ENCODE measurements around the gene ADD1. TPM values are rescaled to one million over a fixed set of nuclear protein-coding genes. Genes with fewer than 3 reads are reported as not detected.

The ADD1 gene
- total and polyA plus RNA-seq, 4 experiments from 2014 or later, result 159 to 293 (median 230) TPM

GRCh38 chr4:2865196-2865780 is 21.6 kb downstream of the ADD1 start:
- Mint-ChIP-seq H3K4me1 (peaks cover 59 to 93% (median 74%) of the 10 kb centered on the region in 4 donors), H3K27me3 (no peaks in the 10 kb centered on the region), H3K27ac (peak overlapping the region in 5 of 7 donors; percentile 34 to 84 (median 68)), H3K4me3 (peak overlapping the region in 1 of 8 donors; percentile 55), H3K36me3 (peaks cover 0 to 8% of the 10 kb centered on the region in 2 donors), H3K9me3 (peaks cover 0 to 4% (median 0%) of the 10 kb centered on the region in 8 donors)
- intact Hi-C loops (cut with micrococcal nuclease), result no loop called here
- H3K27ac ChIP-seq (ENCODE audit: low read depth, low read length), result no peak overlapping the region
- no peak for DNase-seq
- H3K4me3 ChIP-seq (ENCODE audit: low read length in 2 of 2), result no peak overlapping the region
- H3K4me1 ChIP-seq (ENCODE audit: insufficient read depth, low read length), result peaks cover 86% of the 10 kb centered on the region
- ChIA-PET CTCF (ENCODE audit: partially characterized antibody) (no interaction called here), POLR2A (ENCODE audit: partially characterized antibody) (interaction anchor here (0.7 to 1.0 kb wide), 2 partner anchors 8 to 33 kb away, joined by 3 to 4 read pairs; no protein-coding TSS in a partner anchor)
- no peaks in the 10 kb centered on the region for H3K9me3 ChIP-seq (ENCODE audit: control insufficient read depth in 1 of 2, low read length in 2 of 2)
- no peaks in the 10 kb centered on the region for H3K36me3 ChIP-seq (ENCODE audit: insufficient read depth, low read length)
- H3K27me3 ChIP-seq (ENCODE audit: insufficient read depth, low read length), result no peaks in the 10 kb centered on the region

- intact Hi-C loops (cut with micrococcal nuclease), result no loop called here
- H3K27me3 Mint-ChIP-seq, result no peaks in the 10 kb centered on the region
- H3K9me3 Mint-ChIP-seq, result peaks cover 0 to 1% (median 0%) of the 10 kb centered on the region in 8 donors
- H3K4me1 Mint-ChIP-seq, result peaks cover 54 to 91% (median 73%) of the 10 kb centered on the region in 4 donors
- POLR2A ChIA-PET (ENCODE audit: partially characterized antibody), result interaction anchor here (1.8 kb wide), 1 partner anchor 17 kb away, joined by 4 read pairs; no protein-coding TSS in a partner anchor
- peaks cover 0 to 10% of the 10 kb centered on the region in 2 donors for H3K36me3 Mint-ChIP-seq
- no peak overlapping the region for H3K4me3 ChIP-seq (ENCODE audit: low read length in 2 of 2)
- no peak for DNase-seq
- no peaks in the 10 kb centered on the region for H3K27me3 ChIP-seq (ENCODE audit: insufficient read depth, low read length)
- CTCF ChIA-PET (ENCODE audit: partially characterized antibody), result no interaction called here
- peaks cover 77% of the 10 kb centered on the region for H3K4me1 ChIP-seq (ENCODE audit: insufficient read depth, low read length)
- H3K27ac Mint-ChIP-seq, result no peak overlapping the region
- H3K4me3 Mint-ChIP-seq, result no peak overlapping the region
- no peaks in the 10 kb centered on the region for H3K9me3 ChIP-seq (ENCODE audit: control insufficient read depth in 1 of 2, low read length in 2 of 2)
- no peaks in the 10 kb centered on the region for H3K36me3 ChIP-seq (ENCODE audit: insufficient read depth, low read length)
- no peak overlapping the region for H3K27ac ChIP-seq (ENCODE audit: low read depth, low read length)
Observed at GRCh38 chr4:2866160-2866861, 22.7 kb downstream of the ADD1 start.

DNA sequence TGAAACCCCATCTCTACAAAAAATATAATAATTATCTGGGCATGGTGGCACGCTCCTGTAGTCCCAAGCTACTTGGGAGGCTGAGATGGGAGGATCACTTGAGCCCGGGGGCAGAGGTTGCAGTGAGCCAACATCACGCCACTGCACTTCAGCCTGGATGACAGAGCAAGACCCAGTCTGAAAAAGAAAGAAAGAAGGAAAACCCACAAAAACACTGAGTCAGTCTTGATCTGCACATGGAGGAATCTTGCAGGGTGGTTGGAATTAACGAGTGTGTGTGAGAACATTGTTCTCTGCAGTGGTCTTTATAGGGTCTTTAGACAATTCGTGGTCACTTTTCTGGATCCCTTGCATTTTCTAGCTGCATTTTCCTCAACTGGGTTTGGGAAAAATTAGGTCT is 23.2 kb downstream of the ADD1 start:
- H3K4me3 Mint-ChIP-seq, result peak overlapping the region in 1 of 8 donors; percentile 27
- peak overlapping the region in 4 of 7 donors; percentile 31 to 65 (median 60) for H3K27ac Mint-ChIP-seq
- Histone ChIP-seq H3K4me1 (ENCODE audit: insufficient read depth, low read length) (peaks cover 77% of the 10 kb centered on the region), H3K9me3 (ENCODE audit: control insufficient read depth in 1 of 2, low read length in 2 of 2) (no peaks in the 10 kb centered on the region), H3K36me3 (ENCODE audit: insufficient read depth, low read length) (no peaks in the 10 kb centered on the region), H3K27me3 (ENCODE audit: insufficient read depth, low read length) (no peaks in the 10 kb centered on the region), H3K4me3 (ENCODE audit: low read length in 2 of 2) (no peak overlapping the region), H3K27ac (ENCODE audit: low read depth, low read length) (no peak overlapping the region)
- ChIA-PET CTCF (ENCODE audit: partially characterized antibody) (no interaction called here), POLR2A (ENCODE audit: partially characterized antibody) (interaction anchor here (1.8 kb wide), 1 partner anchor 17 kb away, joined by 4 read pairs; no protein-coding TSS in a partner anchor)
- H3K36me3 Mint-ChIP-seq, result peaks cover 0 to 14% of the 10 kb centered on the region in 2 donors
- intact Hi-C loops (cut with micrococcal nuclease), result no loop called here
- peaks cover 0 to 1% (median 0%) of the 10 kb centered on the region in 8 donors for H3K9me3 Mint-ChIP-seq
- no peak for DNase-seq
- no peaks in the 10 kb centered on the region for H3K27me3 Mint-ChIP-seq
- peaks cover 54 to 91% (median 72%) of the 10 kb centered on the region in 4 donors for H3K4me1 Mint-ChIP-seq

DNA sequence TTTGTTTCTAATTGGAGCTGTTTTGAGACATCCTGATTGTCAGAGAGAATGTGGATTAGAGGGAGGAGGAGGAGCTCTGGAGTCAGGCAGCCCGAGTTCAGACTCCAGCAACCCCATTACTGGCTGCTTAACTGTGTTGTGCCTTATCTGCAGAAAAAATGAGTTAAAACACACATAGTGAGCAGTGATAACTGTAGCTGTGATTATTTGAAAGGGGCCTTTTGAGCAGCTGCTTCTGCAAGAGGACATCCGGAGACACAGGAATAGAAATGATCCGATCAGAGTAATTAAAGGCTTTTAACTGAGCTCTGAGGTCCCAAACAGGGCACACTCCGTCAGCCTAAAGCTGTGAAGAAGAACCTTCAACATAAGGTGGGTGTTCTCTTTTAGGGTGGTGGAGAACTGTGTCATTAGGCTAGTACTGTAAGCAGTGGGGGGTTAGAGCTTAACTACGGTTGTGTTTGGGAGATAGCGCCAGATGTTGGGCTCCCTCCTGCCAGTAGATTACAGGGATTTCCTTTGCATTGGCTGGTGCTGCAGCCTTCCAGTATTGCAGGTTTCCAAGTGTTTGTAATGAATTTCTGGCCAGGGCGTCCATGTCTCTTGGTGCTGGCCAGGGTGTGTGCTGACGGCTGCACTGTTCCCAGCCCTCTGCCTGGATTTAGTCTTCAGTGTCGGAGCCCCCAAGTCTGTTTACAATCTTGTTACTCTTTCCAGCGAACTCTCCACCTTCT is 24.3 kb downstream of the ADD1 start:
- Histone ChIP-seq H3K4me1 (ENCODE audit: insufficient read depth, low read length) (peaks cover 74% of the 10 kb centered on the region), H3K4me3 (ENCODE audit: low read length in 2 of 2) (no peak overlapping the region), H3K27ac (ENCODE audit: low read depth, low read length) (no peak overlapping the region), H3K27me3 (ENCODE audit: insufficient read depth, low read length) (no peaks in the 10 kb centered on the region), H3K9me3 (ENCODE audit: control insufficient read depth in 1 of 2, low read length in 2 of 2) (no peaks in the 10 kb centered on the region), H3K36me3 (ENCODE audit: insufficient read depth, low read length) (no peaks in the 10 kb centered on the region)
- Mint-ChIP-seq H3K27me3 (no peaks in the 10 kb centered on the region), H3K4me3 (no peak overlapping the region), H3K4me1 (peaks cover 48 to 84% (median 66%) of the 10 kb centered on the region in 4 donors), H3K27ac (peak overlapping the region in 6 of 7 donors; percentile 4 to 81 (median 39)), H3K36me3 (peaks cover 0 to 15% of the 10 kb centered on the region in 2 donors), H3K9me3 (peaks cover 0 to 1% (median 0%) of the 10 kb centered on the region in 8 donors)
- POLR2A ChIA-PET (ENCODE audit: partially characterized antibody), result interaction anchor here (1.8 kb wide), 1 partner anchor 18 kb away, joined by 4 read pairs; no protein-coding TSS in a partner anchor
- no peak for DNase-seq
- intact Hi-C loops (cut with micrococcal nuclease), result no loop called here
- CTCF ChIA-PET (ENCODE audit: partially characterized antibody), result interaction anchor here (0.9 kb wide), 1 partner anchor 11 kb away, joined by 4 read pairs; no protein-coding TSS in a partner anchor

DNA sequence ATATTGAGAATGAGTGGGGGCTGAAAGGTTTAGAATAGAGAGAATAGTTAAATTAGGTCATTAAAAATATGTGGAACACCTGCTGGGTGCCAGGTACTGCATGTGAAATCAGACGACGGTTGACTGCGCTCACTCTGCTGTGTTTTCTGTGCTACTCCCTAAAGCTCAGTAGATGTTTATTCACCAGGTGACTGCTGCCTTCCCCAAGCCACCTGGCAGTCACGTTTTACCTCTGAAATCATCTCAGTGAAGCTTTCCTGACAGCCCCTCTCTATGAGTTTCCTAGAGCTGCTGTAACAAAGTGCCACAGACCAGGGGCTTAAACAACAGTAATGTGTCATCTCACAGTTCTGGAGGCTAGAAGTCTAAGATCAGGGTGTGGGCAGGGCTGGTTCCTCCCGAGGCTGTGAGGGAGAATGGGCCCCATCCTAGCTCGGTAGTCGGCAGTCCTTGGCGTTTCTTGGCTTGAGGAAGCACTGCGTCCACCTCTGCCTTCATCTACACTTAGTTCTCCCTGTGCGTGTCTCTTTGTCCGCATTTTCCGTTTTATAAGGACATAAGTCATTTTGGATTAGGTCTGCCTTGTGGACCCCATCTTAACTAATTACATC is 25.3 kb downstream of the ADD1 start:
- no peaks in the 10 kb centered on the region for H3K27me3 Mint-ChIP-seq
- peak overlapping the region in 5 of 7 donors; percentile 3 to 81 (median 64) for H3K27ac Mint-ChIP-seq
- no peak overlapping the region for H3K4me3 Mint-ChIP-seq
- Histone ChIP-seq H3K4me1 (ENCODE audit: insufficient read depth, low read length) (peaks cover 73% of the 10 kb centered on the region), H3K27me3 (ENCODE audit: insufficient read depth, low read length) (no peaks in the 10 kb centered on the region), H3K9me3 (ENCODE audit: control insufficient read depth in 1 of 2, low read length in 2 of 2) (no peaks in the 10 kb centered on the region), H3K36me3 (ENCODE audit: insufficient read depth, low read length) (no peaks in the 10 kb centered on the region), H3K27ac (ENCODE audit: low read depth, low read length) (no peak overlapping the region), H3K4me3 (ENCODE audit: low read length in 2 of 2) (no peak overlapping the region)
- peaks cover 47 to 85% (median 66%) of the 10 kb centered on the region in 4 donors for H3K4me1 Mint-ChIP-seq
- ChIA-PET CTCF (ENCODE audit: partially characterized antibody) (no interaction called here), POLR2A (ENCODE audit: partially characterized antibody) (interaction anchor here (1.3 kb wide), 1 partner anchor 71 kb away, joined by 3 read pairs; no protein-coding TSS in a partner anchor)
- no peak for DNase-seq
- peaks cover 0 to 1% (median 0%) of the 10 kb centered on the region in 8 donors for H3K9me3 Mint-ChIP-seq
- peaks cover 0 to 15% of the 10 kb centered on the region in 2 donors for H3K36me3 Mint-ChIP-seq
- intact Hi-C loops (cut with micrococcal nuclease), result no loop called here

- POLR2A ChIA-PET (ENCODE audit: partially characterized antibody), result interaction anchor here (1.3 kb wide), 1 partner anchor 72 kb away, joined by 3 read pairs; no protein-coding TSS in a partner anchor
- CTCF ChIA-PET (ENCODE audit: partially characterized antibody), result no interaction called here
- no peaks in the 10 kb centered on the region for H3K9me3 ChIP-seq (ENCODE audit: control insufficient read depth in 1 of 2, low read length in 2 of 2)
- intact Hi-C loops (cut with micrococcal nuclease), result no loop called here
- no peaks in the 10 kb centered on the region for H3K27me3 ChIP-seq (ENCODE audit: insufficient read depth, low read length)
- H3K4me1 Mint-ChIP-seq, result peaks cover 47 to 87% (median 64%) of the 10 kb centered on the region in 4 donors
- no peak overlapping the region for H3K4me3 Mint-ChIP-seq
- peak overlapping the region in 5 of 7 donors; percentile 23 to 35 (median 26) for H3K27ac Mint-ChIP-seq
- no peak for DNase-seq
- no peak overlapping the region for H3K27ac ChIP-seq (ENCODE audit: low read depth, low read length)
- H3K27me3 Mint-ChIP-seq, result no peaks in the 10 kb centered on the region
- H3K4me3 ChIP-seq (ENCODE audit: low read length in 2 of 2), result no peak overlapping the region
- H3K36me3 Mint-ChIP-seq, result peaks cover 0 to 15% of the 10 kb centered on the region in 2 donors
- H3K4me1 ChIP-seq (ENCODE audit: insufficient read depth, low read length), result peaks cover 73% of the 10 kb centered on the region
- no peaks in the 10 kb centered on the region for H3K36me3 ChIP-seq (ENCODE audit: insufficient read depth, low read length)
- H3K9me3 Mint-ChIP-seq, result peaks cover 0 to 1% (median 0%) of the 10 kb centered on the region in 8 donors
Observed at GRCh38 chr4:2869659-2870058, 26.0 kb downstream of the ADD1 start.
